Heart left ventricle (tissue), 13 donors: ENCODE data around the gene MDH2.

Experiments used
- POLR2A ChIP-seq, 2 donors: fragments of 450-650 bp; IDR thresholded peaks; one replicate each; pipeline ENCODE4 v1.6.1; 2017; ENCODE audit warnings: antibody characterized with exemption in 2 of 2, mild to moderate bottlenecking in 2 of 2, moderate library complexity in 2 of 2
- TF ChIP-seq, protein P1 (sequence below), 12 donors: fragments of 200-600 bp; sonication (generic) in 4 of 12; IDR thresholded peaks; one replicate each; pipeline versions ENCODE4 v1.5.0 to v1.8.0; 2018 to 2022; ENCODE audit warnings: antibody characterized with exemption in 12 of 12, mild to moderate bottlenecking in 5 of 12
- donor health status: ischemic (EF 13 %, LVEDD 7.1; RV severe dilation, severe dysfunction).
- donor health status: DM: no; HTN: yes; CAD: no.
- donor health status: DM: no; HTN: no; CAD: no.
- donor health status: ischemic (EF 25% LVEDD 6.9; RV normal size, moderate dysfunction).
- donor health status: ischemic (EF 25% LVEDD 5.7; RV mildly dilated, moderate dysfunction).
- donor health status: ischemic (EF 35%, LVEDD 5.7; RV mildly dilated, moderate dysfunction).
- donor health status: nonischemic (EF 11% LVEDD 7.7; RV severe dilation, severe dysfunction).
- donor health status: DM: yes; HTN: yes; CAD: no.
- donor health status: PGD.
- donor health status: ischemic (EF 29% LVEDD 5.4; RV normal size, mild dysfunction).
- donor health status: nonischemic (EF 23%, LVEDD 6.1; RV moderate dilation, normal function).

DNA sequence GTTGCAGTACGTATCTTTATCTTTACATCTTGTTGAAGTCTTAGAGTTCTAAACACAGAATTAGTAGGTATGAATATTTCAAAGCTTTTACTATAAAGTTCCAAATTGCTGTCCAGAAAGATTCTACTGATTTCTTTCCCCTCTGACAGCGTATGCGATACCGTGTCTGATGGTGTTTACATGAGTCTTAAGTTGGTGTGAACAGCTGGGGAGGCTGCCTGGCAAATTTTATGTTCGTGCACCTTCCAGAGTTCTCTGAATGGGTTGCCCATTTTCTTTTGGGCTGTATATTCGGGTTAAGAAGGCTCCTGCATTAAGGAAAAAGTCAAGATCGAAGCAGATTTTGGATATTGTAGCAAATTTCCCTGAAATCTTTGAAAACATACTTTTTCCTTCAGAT is 8.3 kb downstream of the MDH2 start:
- TF ChIP-seq POLR2A (IDR thresholded peaks at IDR 0.05), result no peak
- TF ChIP-seq, protein P1, sequence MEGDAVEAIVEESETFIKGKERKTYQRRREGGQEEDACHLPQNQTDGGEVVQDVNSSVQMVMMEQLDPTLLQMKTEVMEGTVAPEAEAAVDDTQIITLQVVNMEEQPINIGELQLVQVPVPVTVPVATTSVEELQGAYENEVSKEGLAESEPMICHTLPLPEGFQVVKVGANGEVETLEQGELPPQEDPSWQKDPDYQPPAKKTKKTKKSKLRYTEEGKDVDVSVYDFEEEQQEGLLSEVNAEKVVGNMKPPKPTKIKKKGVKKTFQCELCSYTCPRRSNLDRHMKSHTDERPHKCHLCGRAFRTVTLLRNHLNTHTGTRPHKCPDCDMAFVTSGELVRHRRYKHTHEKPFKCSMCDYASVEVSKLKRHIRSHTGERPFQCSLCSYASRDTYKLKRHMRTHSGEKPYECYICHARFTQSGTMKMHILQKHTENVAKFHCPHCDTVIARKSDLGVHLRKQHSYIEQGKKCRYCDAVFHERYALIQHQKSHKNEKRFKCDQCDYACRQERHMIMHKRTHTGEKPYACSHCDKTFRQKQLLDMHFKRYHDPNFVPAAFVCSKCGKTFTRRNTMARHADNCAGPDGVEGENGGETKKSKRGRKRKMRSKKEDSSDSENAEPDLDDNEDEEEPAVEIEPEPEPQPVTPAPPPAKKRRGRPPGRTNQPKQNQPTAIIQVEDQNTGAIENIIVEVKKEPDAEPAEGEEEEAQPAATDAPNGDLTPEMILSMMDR (IDR thresholded peaks at IDR 0.05), result no peak
